Measurements from ENCODE around the gene CDCA4.

Gene CDCA4

GRCh38 chr14:104973385-104974145 is 47.3 kb downstream of the CDCA4 start:
- no peak for DNase-seq

GRCh38 chr14:104973135-104973384 is 47.8 kb downstream of the CDCA4 start:
- DNase-seq = no peak

GRCh38 chr14:104972301-104973134 is 48.4 kb downstream of the CDCA4 start:
- no peak for DNase-seq

GRCh38 chr14:104971447-104972240 is 49.2 kb downstream of the CDCA4 start:
- no peak for DNase-seq

- peak; percentile 20 for DNase-seq
Measured at GRCh38 chr14:104970231-104971068, 50.4 kb downstream of the CDCA4 start.

- DNase-seq = no peak
Measured at GRCh38 chr14:104969741-104970230, 51.1 kb downstream of the CDCA4 start.

GRCh38 chr14:104968541-104969401 is 52.1 kb downstream of the CDCA4 start:
- DNase-seq = no peak

- DNase-seq = no peak
Measured at GRCh38 chr14:104968153-104968527, 52.7 kb downstream of the CDCA4 start.

- DNase-seq = no peak
Measured at GRCh38 chr14:104967386-104968152, 53.3 kb downstream of the CDCA4 start.

GRCh38 chr14:104966981-104967385 is 53.9 kb downstream of the CDCA4 start:
- DNase-seq = no peak

GRCh38 chr14:104966261-104966865 is 54.5 kb downstream of the CDCA4 start:
- no peak for DNase-seq

GRCh38 chr14:104965561-104966231 is 55.2 kb downstream of the CDCA4 start:
- no peak for DNase-seq

- DNase-seq = no peak
Measured at GRCh38 chr14:104964546-104964945, 56.3 kb downstream of the CDCA4 start.
